IMR-90 (cell line): ENCODE measurements around the gene SARDH.

Experiments used
- BHLHE40 ChIP-seq: fragments of 150-350 bp; IDR thresholded peaks from 2 replicates; pipeline ENCODE4 v1.6.1; 2016; ENCODE audit warnings: mild to moderate bottlenecking, low read depth, low read length
- MAFK ChIP-seq: IDR thresholded peaks from 2 replicates; pipeline ENCODE4 v1.6.1; 2012; ENCODE audit warnings: low read depth, low read length, improper control_type of control experiment
- MXI1 ChIP-seq: IDR thresholded peaks from 2 replicates; pipeline ENCODE4 v1.6.1; 2012; ENCODE audit warnings: low read depth, mild to moderate bottlenecking, low read length, moderate library complexity, borderline replicate concordance
- POLR2A ChIP-seq: IDR thresholded peaks from 2 replicates; pipeline ENCODE4 v1.6.1; 2012; ENCODE audit warnings: mild to moderate bottlenecking, low read depth, low read length
- RAD21 ChIP-seq: IDR thresholded peaks from 2 replicates; pipeline ENCODE4 v1.6.1; 2012; ENCODE audit warnings: low read length, improper control_type of control experiment
- RFX5 ChIP-seq: IDR thresholded peaks from 2 replicates; pipeline ENCODE4 v1.8.0; 2012; ENCODE audit warnings: low read depth, mild to moderate bottlenecking, low read length, moderate library complexity
- SMC3 ChIP-seq: fragments of 150-350 bp; IDR thresholded peaks from 2 replicates; pipeline ENCODE4 v1.6.1; 2016; ENCODE audit warnings: low read depth, mild to moderate bottlenecking, antibody characterized with exemption, low read length, moderate library complexity
- TF ChIP-seq, protein P1 (sequence below): conservative IDR thresholded peaks from 2 replicates; pipeline ENCODE4 v1.5.1; 2012; ENCODE audit warnings: mild to moderate bottlenecking, low read depth, low read length, improper control_type of control experiment
- TF ChIP-seq, protein P2 (sequence below): fragments of 150-350 bp; IDR thresholded peaks from 2 replicates; pipeline ENCODE4 v1.6.1; 2017; ENCODE audit warnings: mild to moderate bottlenecking, antibody characterized with exemption, low read length, low read depth

DNA sequence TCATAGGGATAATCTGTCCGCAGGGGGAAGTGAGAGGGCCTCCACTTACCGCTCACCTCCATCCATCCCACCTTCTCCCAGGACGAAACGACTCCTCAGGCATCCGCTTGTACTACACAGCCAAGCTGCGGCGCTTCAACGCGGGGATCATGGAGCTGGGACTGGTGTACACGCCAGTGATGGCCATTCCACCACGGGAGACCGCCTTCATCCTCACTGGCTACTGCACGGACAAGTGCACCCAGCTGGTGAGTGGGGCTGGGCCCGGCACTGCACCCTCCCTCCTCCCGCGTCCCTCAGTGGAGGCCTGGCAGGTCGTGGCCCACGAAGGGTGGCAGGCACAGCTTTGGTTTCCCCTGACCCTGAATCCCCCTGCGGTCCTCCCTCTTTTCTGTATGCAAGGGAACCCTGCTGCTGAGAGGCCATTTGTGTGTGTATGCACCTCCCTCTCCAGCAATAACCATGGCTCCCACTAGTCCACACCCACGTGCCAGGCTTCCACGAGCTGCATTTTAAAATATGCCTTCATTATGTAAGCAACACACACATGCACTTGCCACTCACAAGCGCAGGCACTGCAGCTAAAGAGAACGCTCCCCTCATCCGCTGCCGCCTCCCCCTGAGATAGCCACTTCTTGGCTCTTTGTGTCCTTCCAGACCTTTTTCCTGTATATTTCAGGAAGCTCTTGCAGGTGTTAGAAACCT is 90.2 kb downstream of the SARDH start:
- no peak for TF ChIP-seq POLR2A
- TF ChIP-seq, protein P1, sequence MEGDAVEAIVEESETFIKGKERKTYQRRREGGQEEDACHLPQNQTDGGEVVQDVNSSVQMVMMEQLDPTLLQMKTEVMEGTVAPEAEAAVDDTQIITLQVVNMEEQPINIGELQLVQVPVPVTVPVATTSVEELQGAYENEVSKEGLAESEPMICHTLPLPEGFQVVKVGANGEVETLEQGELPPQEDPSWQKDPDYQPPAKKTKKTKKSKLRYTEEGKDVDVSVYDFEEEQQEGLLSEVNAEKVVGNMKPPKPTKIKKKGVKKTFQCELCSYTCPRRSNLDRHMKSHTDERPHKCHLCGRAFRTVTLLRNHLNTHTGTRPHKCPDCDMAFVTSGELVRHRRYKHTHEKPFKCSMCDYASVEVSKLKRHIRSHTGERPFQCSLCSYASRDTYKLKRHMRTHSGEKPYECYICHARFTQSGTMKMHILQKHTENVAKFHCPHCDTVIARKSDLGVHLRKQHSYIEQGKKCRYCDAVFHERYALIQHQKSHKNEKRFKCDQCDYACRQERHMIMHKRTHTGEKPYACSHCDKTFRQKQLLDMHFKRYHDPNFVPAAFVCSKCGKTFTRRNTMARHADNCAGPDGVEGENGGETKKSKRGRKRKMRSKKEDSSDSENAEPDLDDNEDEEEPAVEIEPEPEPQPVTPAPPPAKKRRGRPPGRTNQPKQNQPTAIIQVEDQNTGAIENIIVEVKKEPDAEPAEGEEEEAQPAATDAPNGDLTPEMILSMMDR = no peak
- no peak for TF ChIP-seq MAFK
- TF ChIP-seq RAD21 = no peak
- no peak for TF ChIP-seq BHLHE40
- no peak for TF ChIP-seq RFX5
- TF ChIP-seq MXI1 = no peak
- TF ChIP-seq, protein P2, sequence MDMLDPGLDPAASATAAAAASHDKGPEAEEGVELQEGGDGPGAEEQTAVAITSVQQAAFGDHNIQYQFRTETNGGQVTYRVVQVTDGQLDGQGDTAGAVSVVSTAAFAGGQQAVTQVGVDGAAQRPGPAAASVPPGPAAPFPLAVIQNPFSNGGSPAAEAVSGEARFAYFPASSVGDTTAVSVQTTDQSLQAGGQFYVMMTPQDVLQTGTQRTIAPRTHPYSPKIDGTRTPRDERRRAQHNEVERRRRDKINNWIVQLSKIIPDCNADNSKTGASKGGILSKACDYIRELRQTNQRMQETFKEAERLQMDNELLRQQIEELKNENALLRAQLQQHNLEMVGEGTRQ = no peak
- TF ChIP-seq SMC3 = no peak
